Esophagus mucosa (tissue), 1 donor: Measurements from ENCODE around the gene LIN54. TPM values are rescaled to one million over a fixed set of nuclear protein-coding genes. Genes with fewer than 3 reads are reported as not detected.
"Not testable (repeated sequence)": the region's sequence is repeated elsewhere in the genome, so short reads cannot be mapped to it uniquely, and the experiment has no call there.

ENCODE experiments used
- ATAC-seq: fragments of 200-7000 bp; cut with Tn5 transposase; one replicate; pipeline ENCODE4 v1.9.1; 2020
- total RNA-seq: library from RNA; stranded (reverse); gene quantifications from one replicate; pipeline ENCODE4 v1.2.4, GENCODE V29; 2023
- donor health status: DM: yes; HTN: yes; CAD: no.

Gene LIN54
- total RNA-seq, 1 donor from 2014 or later: 12.0 TPM

- ATAC-seq: peak; percentile 62
Measured at GRCh38 chr4:83012200-83012686, 1.6 kb upstream of the LIN54 start.

- ATAC-seq: no peak
Measured at GRCh38 chr4:83011689-83012199, 1.1 kb upstream of the LIN54 start.

GRCh38 chr4:83010111-83010521 is 507 bp downstream of the LIN54 start:
- no peak for ATAC-seq

GRCh38 chr4:83009529-83009928 is 1.1 kb downstream of the LIN54 start:
- ATAC-seq: no peak

DNA sequence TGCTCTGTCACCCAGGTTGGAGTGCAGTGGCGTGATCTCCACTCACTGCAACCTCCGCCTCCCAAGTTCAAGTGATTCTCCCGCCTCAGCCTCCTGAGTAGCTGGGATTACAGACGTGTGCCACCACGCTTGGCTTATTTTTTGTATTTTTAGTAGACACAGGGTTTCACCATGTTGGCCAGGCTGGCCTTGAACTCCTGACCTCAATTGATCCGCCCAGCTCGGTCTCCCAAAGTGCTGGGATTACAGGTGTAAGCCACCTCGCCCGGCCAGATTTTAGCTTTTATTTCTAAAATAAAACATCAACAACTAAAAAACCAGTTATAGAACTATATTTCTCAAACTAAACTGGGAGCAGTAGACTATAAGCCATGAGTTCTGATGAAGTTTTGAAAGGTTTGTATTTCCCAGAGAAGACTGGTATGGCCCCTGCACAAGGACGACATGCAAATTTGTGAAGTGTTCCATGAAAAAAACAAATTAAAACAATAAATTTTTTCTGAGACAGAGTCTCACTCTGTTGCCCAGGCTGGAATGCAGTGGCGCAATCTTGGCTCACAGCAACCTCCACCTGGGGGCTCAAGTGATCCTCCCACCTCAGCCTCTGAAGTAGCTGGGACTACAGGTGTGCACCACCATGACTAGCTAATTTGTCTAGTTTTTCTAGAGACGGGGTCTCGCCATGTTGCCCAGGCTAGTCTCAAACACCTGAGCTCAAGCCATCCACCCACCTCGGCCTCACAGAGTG is 7.4 kb downstream of the LIN54 start:
- not testable (repeated sequence) for ATAC-seq

GRCh38 chr4:83002329-83002728 is 8.3 kb downstream of the LIN54 start:
- ATAC-seq: no peak

DNA sequence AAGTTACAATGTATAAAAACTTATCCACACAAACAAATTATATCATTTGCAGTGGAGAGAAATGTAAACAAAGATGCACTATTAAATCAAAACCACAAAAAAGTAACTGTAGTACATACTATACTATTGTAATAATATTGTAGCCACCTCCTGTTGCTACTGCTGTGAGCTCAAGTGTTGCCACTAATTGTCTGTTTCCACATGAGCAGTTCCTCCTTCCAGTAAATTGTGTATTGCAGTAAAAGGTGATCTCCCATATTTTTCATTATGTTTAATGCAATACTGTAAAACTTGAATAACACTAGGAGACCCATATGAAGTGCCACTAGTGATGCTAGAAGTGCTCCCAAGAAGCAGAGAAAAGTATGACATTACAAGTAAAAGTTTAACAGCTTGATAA is 11.7 kb downstream of the LIN54 start:
- no peak for ATAC-seq

DNA sequence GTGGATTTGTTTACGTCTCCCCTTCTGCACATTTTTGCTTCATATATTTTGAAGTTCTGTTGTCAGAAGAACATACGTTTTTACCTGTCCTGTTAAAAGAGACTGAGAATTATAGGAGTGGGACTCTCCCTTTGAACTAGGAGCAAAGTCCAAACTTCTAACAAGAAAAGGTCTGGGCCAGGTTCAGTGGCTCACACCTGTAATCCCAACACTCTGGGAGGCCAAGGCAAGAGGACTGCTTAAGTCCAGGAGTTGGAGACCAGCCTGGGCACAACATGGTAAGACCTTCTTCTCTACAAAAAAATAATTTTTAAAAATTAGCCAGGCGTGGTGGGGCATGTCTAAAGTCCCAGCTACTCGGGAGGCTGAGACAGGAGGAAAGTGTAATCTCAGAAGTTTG is 15.8 kb downstream of the LIN54 start:
- ATAC-seq: no peak

- ATAC-seq: no peak
Measured at GRCh38 chr4:82989575-82990429, 20.8 kb downstream of the LIN54 start.

DNA sequence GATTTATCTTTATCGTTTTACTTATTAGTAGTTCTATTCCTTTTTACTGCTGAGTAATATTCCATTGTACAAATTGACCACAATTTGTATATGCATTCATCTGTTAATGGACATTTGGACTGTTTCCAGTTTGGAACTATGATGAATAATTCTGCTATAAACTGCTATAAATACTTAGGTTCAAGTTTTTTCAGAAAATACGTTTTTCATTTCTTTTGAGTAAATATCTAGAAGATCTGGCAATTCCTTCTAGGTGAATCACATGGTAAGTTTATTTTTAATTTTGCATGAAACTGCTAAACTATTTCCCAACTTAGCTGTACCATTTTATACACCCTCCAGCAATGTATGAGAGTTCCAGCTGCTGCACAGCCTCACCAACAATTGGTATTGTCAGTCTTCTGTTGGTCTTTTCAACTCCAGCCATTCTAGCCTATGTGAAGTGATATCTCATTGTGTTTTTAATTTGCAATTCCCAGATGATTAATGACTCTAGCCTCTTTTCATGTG is 22.2 kb downstream of the LIN54 start:
- no peak for ATAC-seq

DNA sequence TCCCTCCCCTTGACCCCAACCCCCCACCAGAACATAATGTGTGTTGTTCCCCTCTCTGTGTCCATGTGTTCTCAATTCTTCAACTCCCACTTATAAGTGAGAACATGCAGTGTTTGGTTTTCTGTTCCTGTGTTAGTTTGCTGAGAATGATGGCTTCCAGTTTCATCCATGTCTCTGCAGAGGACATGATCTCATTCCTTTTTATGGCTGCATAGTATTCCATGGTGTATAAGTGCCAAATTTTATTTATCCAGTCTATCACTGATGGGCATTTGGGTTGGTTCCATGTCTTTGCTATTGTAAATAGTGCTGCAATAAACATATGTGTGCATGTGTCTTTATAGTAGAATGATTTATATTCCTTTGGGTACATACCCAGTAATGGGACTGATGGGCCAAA is 23.1 kb downstream of the LIN54 start:
- not testable (repeated sequence) for ATAC-seq

DNA sequence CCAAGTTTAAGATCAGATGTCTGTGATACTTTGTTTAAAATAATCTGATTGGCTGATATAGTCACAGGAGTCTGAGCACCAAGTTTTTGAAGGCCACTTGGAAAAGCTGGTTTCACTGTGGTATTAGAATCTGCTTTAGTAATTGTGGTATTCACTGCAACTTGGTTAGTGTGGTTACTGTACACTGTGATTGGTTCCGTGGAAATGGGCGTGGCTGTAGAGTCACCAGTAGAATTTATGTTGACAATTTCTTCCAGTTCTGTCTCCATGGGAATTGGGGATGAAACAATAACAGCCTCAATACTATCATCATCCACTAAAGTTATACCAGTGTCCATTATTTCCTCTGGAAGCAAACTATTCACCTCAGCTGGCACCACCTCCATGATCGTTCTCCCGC is 26.2 kb downstream of the LIN54 start:
- no peak for ATAC-seq

GRCh38 chr4:82983444-82983843 is 27.2 kb downstream of the LIN54 start:
- ATAC-seq: no peak

- no peak for ATAC-seq
Measured at GRCh38 chr4:82981138-82981537, 29.5 kb downstream of the LIN54 start.

GRCh38 chr4:82975792-82976191 is 34.8 kb downstream of the LIN54 start:
- ATAC-seq: no peak

- no peak for ATAC-seq
Measured at GRCh38 chr4:82969414-82969813, 41.2 kb downstream of the LIN54 start.

- ATAC-seq: no peak
Measured at GRCh38 chr4:82968972-82969371, 41.7 kb downstream of the LIN54 start.

- no peak for ATAC-seq
Measured at GRCh38 chr4:82965763-82966162, 44.9 kb downstream of the LIN54 start.

DNA sequence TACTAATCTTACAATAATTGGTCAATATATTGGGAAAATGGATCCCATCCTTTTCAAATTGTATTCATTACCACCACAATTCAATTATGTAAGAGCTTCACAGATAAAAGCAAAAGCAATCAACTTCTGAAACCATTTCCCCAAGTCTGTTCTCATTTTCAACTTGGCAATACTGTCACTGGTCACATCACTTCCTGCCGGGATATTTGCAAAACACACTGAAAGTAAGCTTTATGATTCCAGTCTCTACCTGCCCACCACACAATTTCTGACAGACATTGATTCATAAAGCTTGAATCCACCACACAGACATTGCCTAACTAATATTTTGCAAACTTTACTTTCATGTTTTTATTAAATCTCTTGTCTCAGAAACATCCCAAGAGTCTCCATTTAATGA is 53.6 kb downstream of the LIN54 start:
- ATAC-seq: no peak

- ATAC-seq: no peak
Measured at GRCh38 chr4:82954212-82954611, 56.4 kb downstream of the LIN54 start.

- ATAC-seq: no peak
Measured at GRCh38 chr4:82951196-82951595, 59.4 kb downstream of the LIN54 start.

- ATAC-seq: no peak
Measured at GRCh38 chr4:82948647-82949204, 61.9 kb downstream of the LIN54 start.

DNA sequence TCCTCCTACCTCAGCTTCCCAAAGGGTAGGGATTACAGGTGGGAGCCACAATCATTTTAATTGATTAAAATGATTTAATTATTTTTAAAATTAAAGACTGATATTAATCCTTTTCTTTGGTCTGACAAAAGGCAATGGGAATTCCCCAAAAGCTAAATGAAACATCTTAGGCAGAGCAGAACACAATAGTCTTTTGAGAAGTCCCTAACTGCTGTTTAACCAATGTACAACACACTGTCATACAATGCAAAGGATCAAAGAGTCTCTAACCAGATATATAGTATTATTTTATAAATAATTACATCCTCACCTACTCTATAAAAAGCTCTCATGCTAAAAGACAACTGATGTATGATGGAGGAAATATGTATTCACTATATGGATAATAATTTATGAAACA is 63.1 kb downstream of the LIN54 start:
- no peak for ATAC-seq
